ENCODE results near the gene OR9A4. TPM values are rescaled to one million over a fixed set of nuclear protein-coding genes. Genes with fewer than 3 reads are reported as not detected.
"Not testable (repeated sequence)": the region's sequence is repeated elsewhere in the genome, so short reads cannot be mapped to it uniquely, and the experiment has no call there.

Gene OR9A4
- total and polyA plus RNA-seq, 2 donors (not counting 1 experiment from before 2014, with no cell fraction given), result not detected

- Histone ChIP-seq H3K27ac (ENCODE audit: insufficient read depth, low read length) (no peak overlapping the region), H3K79me2 (ENCODE audit: control insufficient read depth, insufficient read depth, low read length) (no peaks in the 10 kb centered on the region), H2AFZ (ENCODE audit: low read length) (no peak overlapping the region), H3K4me3 (replicated peaks in 1 of 4; ENCODE audit: control extremely low read depth in 1 of 4, insufficient read depth in 1 of 4, low read depth in 3 of 4, low read length in 4 of 4) (no peak overlapping the region), H4K20me1 (ENCODE audit: control insufficient read depth, extremely low read depth, insufficient read depth, low read length) (no peaks in the 10 kb centered on the region), H3K9ac (ENCODE audit: insufficient read depth, low read length) (no peak overlapping the region), H3K36me3 (ENCODE audit: control insufficient read depth, insufficient read depth, low read length) (no peaks in the 10 kb centered on the region), H3K4me1 (ENCODE audit: control insufficient read depth, extremely low read depth, insufficient read depth, low read length) (no peaks in the 10 kb centered on the region), H3K27me3 (ENCODE audit: control insufficient read depth, insufficient read depth, low read length) (no peaks in the 10 kb centered on the region), H3K4me2 (ENCODE audit: extremely low read depth, insufficient read depth, low read length) (no peak overlapping the region), H3K9me3 (ENCODE audit: control insufficient read depth, insufficient read depth, low read depth, low read length) (no peaks in the 10 kb centered on the region)
- TF ChIP-seq CTCF (conservative IDR thresholded peaks at IDR 0.05 in 1 of 2, IDR thresholded peaks at IDR 0.05 in 1 of 2; ENCODE audit: low read depth in 1 of 2, low read length in 2 of 2) (no peak), EZH2 (IDR thresholded peaks at IDR 0.05; ENCODE audit: low read length, missing control alignments) (no peak)
- no peak for DNase-seq (ENCODE audit: low read depth in 2 of 2)
Measured at GRCh38 chr7:141889321-141889720, 26.9 kb upstream of the OR9A4 start.

- no peaks in the 10 kb centered on the region for H3K27me3 ChIP-seq (ENCODE audit: control insufficient read depth, insufficient read depth, low read length)
- no peak for TF ChIP-seq CTCF (conservative IDR thresholded peaks at IDR 0.05 in 1 of 2, IDR thresholded peaks at IDR 0.05 in 1 of 2; ENCODE audit: low read depth in 1 of 2, low read length in 2 of 2)
- no peaks in the 10 kb centered on the region for H3K36me3 ChIP-seq (ENCODE audit: control insufficient read depth, insufficient read depth, low read length)
Measured at GRCh38 chr7:141891336-141891735, 24.9 kb upstream of the OR9A4 start.

GRCh38 chr7:141899366-141899765, 16.8 kb upstream of the OR9A4 start:
- H2AFZ ChIP-seq (ENCODE audit: low read length); H3K9me3 ChIP-seq (ENCODE audit: control insufficient read depth, insufficient read depth, low read depth, low read length); H3K4me3 ChIP-seq (replicated peaks in 1 of 4; ENCODE audit: control extremely low read depth in 1 of 4, insufficient read depth in 1 of 4, low read depth in 3 of 4, low read length in 4 of 4); H3K4me1 ChIP-seq (ENCODE audit: control insufficient read depth, extremely low read depth, insufficient read depth, low read length); H3K27me3 ChIP-seq (ENCODE audit: control insufficient read depth, insufficient read depth, low read length); H3K4me2 ChIP-seq (ENCODE audit: extremely low read depth, insufficient read depth, low read length); H3K79me2 ChIP-seq (ENCODE audit: control insufficient read depth, insufficient read depth, low read length); H3K27ac ChIP-seq (ENCODE audit: insufficient read depth, low read length); H3K36me3 ChIP-seq (ENCODE audit: control insufficient read depth, insufficient read depth, low read length); H4K20me1 ChIP-seq (ENCODE audit: control insufficient read depth, extremely low read depth, insufficient read depth, low read length); DNase-seq (ENCODE audit: low read depth in 2 of 2); H3K9ac ChIP-seq (ENCODE audit: insufficient read depth, low read length): not testable (repeated sequence)

More at GRCh38 chr7:141891336-141891735, 24.9 kb upstream of the OR9A4 start:
- no peak overlapping the region for H2AFZ ChIP-seq (ENCODE audit: low read length)
- H3K27ac ChIP-seq (ENCODE audit: insufficient read depth, low read length), result no peak overlapping the region
- no peaks in the 10 kb centered on the region for H3K4me1 ChIP-seq (ENCODE audit: control insufficient read depth, extremely low read depth, insufficient read depth, low read length)
- DNase-seq (ENCODE audit: low read depth in 2 of 2), result no peak
- H3K9me3 ChIP-seq (ENCODE audit: control insufficient read depth, insufficient read depth, low read depth, low read length), result no peaks in the 10 kb centered on the region
- no peaks in the 10 kb centered on the region for H4K20me1 ChIP-seq (ENCODE audit: control insufficient read depth, extremely low read depth, insufficient read depth, low read length)
- H3K4me2 ChIP-seq (ENCODE audit: extremely low read depth, insufficient read depth, low read length), result no peak overlapping the region
- H3K79me2 ChIP-seq (ENCODE audit: control insufficient read depth, insufficient read depth, low read length), result no peaks in the 10 kb centered on the region
- no peak overlapping the region for H3K4me3 ChIP-seq (replicated peaks in 1 of 4; ENCODE audit: control extremely low read depth in 1 of 4, insufficient read depth in 1 of 4, low read depth in 3 of 4, low read length in 4 of 4)
- H3K9ac ChIP-seq (ENCODE audit: insufficient read depth, low read length), result no peak overlapping the region

Data from fibroblast of lung (primary cell).